Neural progenitor cell (in vitro differentiated cells): ENCODE data around the gene ADTRP. TPM values are rescaled to one million over a fixed set of nuclear protein-coding genes. Genes with fewer than 3 reads are reported as not detected.

Experiments
- DNase-seq: peaks from one replicate; pipeline ENCODE4 v3.0.0-alpha.2; 2016; ENCODE audit warnings: low spot score
- H2AFZ ChIP-seq: fragments of 200-600 bp; sonication (generic); replicated peaks from 2 replicates; pipeline ENCODE4 v1.6.1; 2016; ENCODE audit warnings: antibody characterized with exemption
- H3F3A ChIP-seq: fragments of 200-600 bp; sonication (generic); 2 replicates; pipeline ENCODE4 v1.6.1; 2016; ENCODE audit warnings: antibody characterized with exemption, low read depth
- H3K27ac ChIP-seq: fragments of 200-600 bp; sonication (generic); 2 replicates; pipeline ENCODE4 v1.5.1; 2016; ENCODE audit warnings: mild to moderate bottlenecking
- H3K27me3 ChIP-seq: fragments of 200-600 bp; sonication (generic); 2 replicates; pipeline ENCODE4 v1.6.1; 2016; ENCODE audit warnings: mild to moderate bottlenecking, moderate library complexity
- H3K36me3 ChIP-seq: fragments of 200-600 bp; sonication (generic); 2 replicates; pipeline ENCODE4 v1.5.1; 2016
- H3K4me1 ChIP-seq: fragments of 200-600 bp; sonication (generic); 2 replicates; pipeline ENCODE4 v1.6.1; 2016; ENCODE audit warnings: mixed run types
- H3K4me2 ChIP-seq: fragments of 200-600 bp; sonication (generic); 2 replicates; pipeline ENCODE4 v1.6.1; 2016
- H3K4me3 ChIP-seq: fragments of 200-600 bp; sonication (generic); 2 replicates; pipeline ENCODE4 v1.5.1; 2016
- H3K79me2 ChIP-seq: fragments of 200-600 bp; sonication (generic); 2 replicates; pipeline ENCODE4 v1.6.1; 2016; ENCODE audit warnings: low read depth
- H3K9ac ChIP-seq: fragments of 200-600 bp; sonication (generic); 2 replicates; pipeline ENCODE4 v1.6.1; 2016
- H3K9me3 ChIP-seq: fragments of 200-600 bp; sonication (generic); 2 replicates; pipeline ENCODE4 v1.5.1; 2016; ENCODE audit warnings: low read depth
- H4K20me1 ChIP-seq: fragments of 200-600 bp; sonication (generic); 2 replicates; pipeline ENCODE4 v1.6.1; 2016; ENCODE audit warnings: low read depth
- H3K27ac Mint-ChIP-seq: 3 replicates; pipeline ENCODE4 v1.8.0; 2021; ENCODE audit warnings: mixed read lengths
- H3K27me3 Mint-ChIP-seq: 2 replicates; pipeline ENCODE4 v1.8.0; 2022; ENCODE audit warnings: low read depth, mild to moderate bottlenecking, inconsistent platforms, moderate library complexity, mixed read lengths; ENCODE audit not compliant: insufficient read depth
- H3K36me3 Mint-ChIP-seq: 3 replicates; pipeline ENCODE4 v1.8.0; 2021; ENCODE audit warnings: mixed read lengths
- H3K4me1 Mint-ChIP-seq: 3 replicates; pipeline ENCODE4 v1.8.0; 2021; ENCODE audit warnings: mixed read lengths
- H3K4me3 Mint-ChIP-seq: 3 replicates; pipeline ENCODE4 v1.8.0; 2021; ENCODE audit warnings: mild to moderate bottlenecking, moderate library complexity, mixed read lengths
- H3K9me3 Mint-ChIP-seq: 3 replicates; pipeline ENCODE4 v1.8.0; 2020; ENCODE audit warnings: mixed read lengths
- EZH2 ChIP-seq: fragments of 200-600 bp; sonication (generic); IDR thresholded peaks from 2 replicates; pipeline ENCODE4 v1.6.1; 2017; ENCODE audit warnings: antibody characterized with exemption, mild to moderate bottlenecking, moderate library complexity
- EZH2phosphoT487 ChIP-seq: fragments of 200-600 bp; sonication (generic); IDR thresholded peaks from 2 replicates; pipeline ENCODE4 v1.6.1; 2017; ENCODE audit warnings: antibody characterized with exemption
- total RNA-seq: library from RNA; depleted of rRNA; stranded (reverse); fragments of >200 nt; gene quantifications from 2 replicates; pipeline ENCODE4 v1.2.3, GENCODE V29; 2015; ENCODE audit warnings: low replicate concordance
- TF ChIP-seq, protein P1 (sequence below): fragments of 200-600 bp; sonication (generic); IDR thresholded peaks from 2 replicates; pipeline ENCODE4 v1.5.1; 2017; ENCODE audit warnings: antibody characterized with exemption, mild to moderate bottlenecking

The ADTRP gene
- total RNA-seq, 1 donor from 2014 or later: not detected

DNA sequence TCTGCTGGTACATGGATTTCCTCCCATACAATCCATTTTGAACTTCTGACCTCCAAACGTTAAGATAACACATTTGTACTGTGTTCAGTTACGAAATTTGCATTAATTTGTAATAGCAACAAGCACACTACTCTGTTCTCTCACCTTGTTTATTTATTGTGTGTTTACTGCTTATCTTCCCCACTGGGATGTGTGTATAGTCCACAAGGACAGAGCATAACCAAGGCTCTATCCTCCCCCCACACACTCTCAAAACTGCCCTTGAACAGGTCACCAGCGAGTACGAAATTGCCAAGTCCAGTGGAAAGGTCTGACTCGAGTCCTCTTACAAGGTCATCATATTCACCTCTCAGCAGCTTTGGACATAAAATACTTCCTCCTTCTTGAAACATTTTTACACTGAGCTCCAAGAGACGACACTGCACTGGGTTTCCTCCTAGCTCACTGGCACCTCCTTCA, 18.6 kb downstream of the ADTRP start:
- Histone ChIP-seq H3K27ac (no peak overlapping the region), H4K20me1 (no peaks in the 10 kb centered on the region), H3K36me3 (no peaks in the 10 kb centered on the region), H3K9ac (no peak overlapping the region), H3K4me2 (no peak overlapping the region), H3K4me1 (peaks cover 19% of the 10 kb centered on the region), H3F3A (no peaks in the 10 kb centered on the region), H3K9me3 (no peaks in the 10 kb centered on the region), H2AFZ (no peak overlapping the region), H3K4me3 (no peak overlapping the region), H3K79me2 (no peaks in the 10 kb centered on the region), H3K27me3 (no peaks in the 10 kb centered on the region)
- H3K27ac Mint-ChIP-seq: no peak overlapping the region
- H3K4me3 Mint-ChIP-seq: no peak overlapping the region
- TF ChIP-seq EZH2phosphoT487: no peak
- TF ChIP-seq EZH2: no peak
- TF ChIP-seq, protein P1, sequence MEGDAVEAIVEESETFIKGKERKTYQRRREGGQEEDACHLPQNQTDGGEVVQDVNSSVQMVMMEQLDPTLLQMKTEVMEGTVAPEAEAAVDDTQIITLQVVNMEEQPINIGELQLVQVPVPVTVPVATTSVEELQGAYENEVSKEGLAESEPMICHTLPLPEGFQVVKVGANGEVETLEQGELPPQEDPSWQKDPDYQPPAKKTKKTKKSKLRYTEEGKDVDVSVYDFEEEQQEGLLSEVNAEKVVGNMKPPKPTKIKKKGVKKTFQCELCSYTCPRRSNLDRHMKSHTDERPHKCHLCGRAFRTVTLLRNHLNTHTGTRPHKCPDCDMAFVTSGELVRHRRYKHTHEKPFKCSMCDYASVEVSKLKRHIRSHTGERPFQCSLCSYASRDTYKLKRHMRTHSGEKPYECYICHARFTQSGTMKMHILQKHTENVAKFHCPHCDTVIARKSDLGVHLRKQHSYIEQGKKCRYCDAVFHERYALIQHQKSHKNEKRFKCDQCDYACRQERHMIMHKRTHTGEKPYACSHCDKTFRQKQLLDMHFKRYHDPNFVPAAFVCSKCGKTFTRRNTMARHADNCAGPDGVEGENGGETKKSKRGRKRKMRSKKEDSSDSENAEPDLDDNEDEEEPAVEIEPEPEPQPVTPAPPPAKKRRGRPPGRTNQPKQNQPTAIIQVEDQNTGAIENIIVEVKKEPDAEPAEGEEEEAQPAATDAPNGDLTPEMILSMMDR: no peak
- no peaks in the 10 kb centered on the region for H3K36me3 Mint-ChIP-seq
- peaks cover 3% of the 10 kb centered on the region for H3K27me3 Mint-ChIP-seq
- DNase-seq: no peak
- peaks cover 18% of the 10 kb centered on the region for H3K4me1 Mint-ChIP-seq
- H3K9me3 Mint-ChIP-seq: peaks cover 12% of the 10 kb centered on the region

DNA sequence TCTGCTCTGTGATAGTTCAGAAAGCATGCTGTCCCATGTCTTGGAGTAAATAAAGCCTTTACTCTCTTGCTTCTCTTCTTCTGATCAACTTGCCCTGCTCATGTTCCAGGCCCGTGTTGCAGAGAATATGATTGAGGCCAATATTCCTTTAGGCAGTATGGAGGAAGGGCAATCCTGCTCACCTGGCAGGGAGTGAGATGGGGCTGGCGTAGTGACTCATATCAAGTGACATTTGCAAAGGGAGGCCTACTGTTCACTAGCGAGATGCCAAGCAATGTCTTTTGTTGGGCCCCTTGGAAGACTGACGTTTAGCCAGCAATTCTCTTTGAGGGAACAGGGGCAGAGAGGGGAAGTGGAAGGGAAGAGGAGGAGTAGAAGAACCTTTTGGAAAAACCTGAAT, 19.7 kb downstream of the ADTRP start:
- H3K27me3 Mint-ChIP-seq: peaks cover 3% of the 10 kb centered on the region
- H3K27ac ChIP-seq: no peak overlapping the region
- H3K4me1 Mint-ChIP-seq: peaks cover 14% of the 10 kb centered on the region
- H3K9ac ChIP-seq: no peak overlapping the region
- H3K79me2 ChIP-seq: no peaks in the 10 kb centered on the region
- H3K9me3 Mint-ChIP-seq: peaks cover 12% of the 10 kb centered on the region
- no peak for TF ChIP-seq EZH2phosphoT487
- TF ChIP-seq EZH2: no peak
- TF ChIP-seq, protein P1: no peak
- no peak overlapping the region for H3K4me2 ChIP-seq
- no peak overlapping the region for H3K27ac Mint-ChIP-seq
- no peaks in the 10 kb centered on the region for H3K36me3 ChIP-seq
- peak overlapping the region; percentile 68 for H2AFZ ChIP-seq
- H3F3A ChIP-seq: no peaks in the 10 kb centered on the region
- no peaks in the 10 kb centered on the region for H4K20me1 ChIP-seq
- no peak overlapping the region for H3K4me3 ChIP-seq
- H3K27me3 ChIP-seq: no peaks in the 10 kb centered on the region
- H3K4me1 ChIP-seq: peaks cover 11% of the 10 kb centered on the region
- H3K4me3 Mint-ChIP-seq: no peak overlapping the region
- no peaks in the 10 kb centered on the region for H3K36me3 Mint-ChIP-seq
- no peak for DNase-seq
- H3K9me3 ChIP-seq: no peaks in the 10 kb centered on the region

DNA sequence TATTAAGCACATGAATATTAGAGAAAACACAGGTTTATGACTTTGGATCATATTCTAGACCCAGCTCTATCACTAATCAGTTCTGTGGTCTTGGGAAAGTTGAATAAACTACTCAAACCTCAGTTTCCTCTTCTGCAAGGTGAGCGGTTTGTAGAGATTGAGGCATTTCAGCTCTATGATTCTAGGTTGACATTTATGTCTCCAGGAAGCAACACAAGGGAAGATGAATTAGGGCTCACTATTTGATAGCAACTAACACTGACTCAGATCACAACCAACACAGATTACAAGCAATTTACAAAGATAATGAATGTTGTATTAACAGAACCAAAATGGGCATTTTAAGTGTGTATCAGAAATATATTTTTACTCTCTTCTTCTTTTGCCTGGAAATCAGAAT, 21.9 kb downstream of the ADTRP start:
- Mint-ChIP-seq H3K27me3 (peaks cover 3% of the 10 kb centered on the region), H3K4me3 (no peak overlapping the region), H3K9me3 (peaks cover 14% of the 10 kb centered on the region), H3K4me1 (peaks cover 12% of the 10 kb centered on the region), H3K27ac (no peak overlapping the region), H3K36me3 (no peaks in the 10 kb centered on the region)
- H3F3A ChIP-seq: no peaks in the 10 kb centered on the region
- no peak overlapping the region for H3K27ac ChIP-seq
- no peaks in the 10 kb centered on the region for H3K36me3 ChIP-seq
- H3K79me2 ChIP-seq: no peaks in the 10 kb centered on the region
- no peak overlapping the region for H3K4me3 ChIP-seq
- TF ChIP-seq EZH2: no peak
- no peak for TF ChIP-seq EZH2phosphoT487
- H3K27me3 ChIP-seq: no peaks in the 10 kb centered on the region
- H3K9ac ChIP-seq: no peak overlapping the region
- H3K4me1 ChIP-seq: peaks cover 4% of the 10 kb centered on the region
- H3K4me2 ChIP-seq: no peak overlapping the region
- H2AFZ ChIP-seq: no peak overlapping the region
- H3K9me3 ChIP-seq: no peaks in the 10 kb centered on the region
- no peak for DNase-seq
- H4K20me1 ChIP-seq: no peaks in the 10 kb centered on the region

DNA sequence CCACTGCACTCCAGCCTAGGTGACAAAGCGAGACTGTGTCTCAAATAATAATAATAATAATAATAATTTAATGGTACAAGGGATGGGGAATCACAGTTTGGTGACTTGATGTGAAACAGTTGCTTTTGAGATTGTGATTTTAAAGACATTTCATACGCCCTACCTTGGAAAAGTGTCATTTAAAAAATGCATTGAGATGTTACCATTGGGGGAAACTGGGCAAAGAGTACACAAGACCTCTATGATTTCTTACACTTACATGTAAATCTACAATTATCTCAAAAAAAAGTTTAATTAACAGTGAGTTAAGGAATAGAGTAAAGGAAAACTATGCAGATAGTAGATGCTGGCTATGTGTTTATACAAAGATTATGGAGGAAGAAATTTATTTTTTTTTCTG, 22.3 kb downstream of the ADTRP start:
- Histone ChIP-seq H3K4me1 (peaks cover 4% of the 10 kb centered on the region), H3K36me3 (no peaks in the 10 kb centered on the region), H4K20me1 (no peaks in the 10 kb centered on the region), H3K4me3 (no peak overlapping the region), H3K27me3 (no peaks in the 10 kb centered on the region), H3K9ac (no peak overlapping the region), H3K4me2 (no peak overlapping the region), H3K27ac (no peak overlapping the region), H2AFZ (no peak overlapping the region), H3F3A (no peaks in the 10 kb centered on the region), H3K9me3 (no peaks in the 10 kb centered on the region), H3K79me2 (no peaks in the 10 kb centered on the region)
- H3K36me3 Mint-ChIP-seq: no peaks in the 10 kb centered on the region
- DNase-seq: no peak
- H3K27me3 Mint-ChIP-seq: peaks cover 3% of the 10 kb centered on the region
- H3K27ac Mint-ChIP-seq: no peak overlapping the region
- peaks cover 14% of the 10 kb centered on the region for H3K9me3 Mint-ChIP-seq
- peaks cover 17% of the 10 kb centered on the region for H3K4me1 Mint-ChIP-seq
- no peak overlapping the region for H3K4me3 Mint-ChIP-seq
- TF ChIP-seq, protein P1: no peak
- TF ChIP-seq EZH2: no peak
- no peak for TF ChIP-seq EZH2phosphoT487
